HG03039 (cell line): ENCODE measurements around the gene FOXA1.
A peak's percentile ranks its signal among the peaks of the same experiment; 100 is the strongest.

Source experiments
- ATAC-seq: cut with Tn5 transposase; IDR thresholded peaks from one replicate; pipeline ENCODE4 v1.9.1; 2021; ENCODE audit warnings: mild to moderate bottlenecking, moderate library complexity; ENCODE audit not compliant: unreplicated experiment

FOXA1 gene

GRCh38 chr14:37602605-37603453 is 7.8 kb upstream of the FOXA1 start:
- no peak for ATAC-seq

- no peak for ATAC-seq
Measured at GRCh38 chr14:37601865-37602264, 6.8 kb upstream of the FOXA1 start.

GRCh38 chr14:37600880-37601741 is 6.1 kb upstream of the FOXA1 start:
- ATAC-seq, result no peak

- no peak for ATAC-seq
Measured at GRCh38 chr14:37599507-37600368, 4.7 kb upstream of the FOXA1 start.

GRCh38 chr14:37598747-37599506 is 3.9 kb upstream of the FOXA1 start:
- ATAC-seq, result no peak

GRCh38 chr14:37597914-37598746 is 3.1 kb upstream of the FOXA1 start:
- no peak for ATAC-seq

- ATAC-seq, result no peak
Measured at GRCh38 chr14:37597538-37597913, 2.5 kb upstream of the FOXA1 start.

- no peak for ATAC-seq
Measured at GRCh38 chr14:37596790-37597472, 1.9 kb upstream of the FOXA1 start.

- peak; percentile 51 for ATAC-seq
Measured at GRCh38 chr14:37595809-37596621, 966 bp upstream of the FOXA1 start.

GRCh38 chr14:37594238-37594970 is 645 bp downstream of the FOXA1 start:
- ATAC-seq, result no peak

- no peak for ATAC-seq
Measured at GRCh38 chr14:37593511-37594237, 1.4 kb downstream of the FOXA1 start.

GRCh38 chr14:37592482-37593408 is 2.3 kb downstream of the FOXA1 start:
- no peak for ATAC-seq

GRCh38 chr14:37591941-37592481 is 3.0 kb downstream of the FOXA1 start:
- ATAC-seq, result no peak

- ATAC-seq, result no peak
Measured at GRCh38 chr14:37591311-37591940, 3.6 kb downstream of the FOXA1 start.
